Measurements from ENCODE around the gene RFTN2. TPM values are rescaled to one million over a fixed set of nuclear protein-coding genes. Genes with fewer than 3 reads are reported as not detected.
"Not testable (repeated sequence)": the region's sequence is repeated elsewhere in the genome, so short reads cannot be mapped to it uniquely, and the experiment has no call there.

Gene RFTN2
- total RNA-seq (2014; rRNA removed; shearing (Covaris generic); ENCODE audit: low replicate concordance), result 0.07 TPM in 2 replicates

- Histone ChIP-seq H3K4me3 (peak within 1 kb of the TSS; percentile 46), H3K27me3 (no peaks in the 10 kb centered on the region), H3K9me3 (no peaks in the 10 kb centered on the region), H3K36me3 (no peaks in the 10 kb centered on the region)
- no peak for DNase-seq
Observed at GRCh38 chr2:197675246-197675645, at the start of gene RFTN2. Gene RFTN2 (minus strand): TSS chr2:197675587. CDS start chr2:197675458, 129 bp downstream.

- Histone ChIP-seq H3K36me3 (peaks cover 3% of the 10 kb centered on the region; the same call in 1 of the 2 replicates), H3K27me3 (no peaks in the 10 kb centered on the region)
- DNase-seq, result no peak
Observed at GRCh38 chr2:197717863-197718262, 42.5 kb upstream of the RFTN2 start.

GRCh38 chr2:197713271-197713670 lies 37.9 kb upstream of the RFTN2 start:
- no peaks in the 10 kb centered on the region for H3K27me3 ChIP-seq
- no peak for DNase-seq
- no peaks in the 10 kb centered on the region for H3K9me3 ChIP-seq
- H3K4me3 ChIP-seq, result no peak overlapping the region
- H3K36me3 ChIP-seq, result peaks cover 21% of the 10 kb centered on the region

More at GRCh38 chr2:197717863-197718262, 42.5 kb upstream of the RFTN2 start:
- no peaks in the 10 kb centered on the region for H3K9me3 ChIP-seq
- no peak overlapping the region for H3K4me3 ChIP-seq

GRCh38 chr2:197711578-197711977 lies 36.2 kb upstream of the RFTN2 start:
- DNase-seq, result no peak
- no peaks in the 10 kb centered on the region for H3K9me3 ChIP-seq
- no peak overlapping the region for H3K4me3 ChIP-seq

GRCh38 chr2:197710424-197711042 lies 35.1 kb upstream of the RFTN2 start:
- Histone ChIP-seq H3K9me3 (no peaks in the 10 kb centered on the region), H3K27me3 (no peaks in the 10 kb centered on the region), H3K36me3 (peaks cover 23% of the 10 kb centered on the region), H3K4me3 (no peak overlapping the region)
- DNase-seq, result no peak

More at GRCh38 chr2:197711578-197711977, 36.2 kb upstream of the RFTN2 start:
- peaks cover 23% of the 10 kb centered on the region for H3K36me3 ChIP-seq
- H3K27me3 ChIP-seq, result no peaks in the 10 kb centered on the region

- H3K36me3 ChIP-seq, result peaks cover 23% of the 10 kb centered on the region
- H3K4me3 ChIP-seq, DNase-seq, H3K27me3 ChIP-seq, H3K9me3 ChIP-seq: not testable (repeated sequence)
Observed at GRCh38 chr2:197709140-197709539, 33.8 kb upstream of the RFTN2 start.

GRCh38 chr2:197708331-197708730 lies 32.9 kb upstream of the RFTN2 start:
- no peak for DNase-seq
- Histone ChIP-seq H3K9me3 (no peaks in the 10 kb centered on the region), H3K4me3 (peak overlapping the region; percentile 94), H3K27me3 (no peaks in the 10 kb centered on the region), H3K36me3 (peaks cover 22% of the 10 kb centered on the region)

- Histone ChIP-seq H3K9me3 (no peaks in the 10 kb centered on the region), H3K27me3 (no peaks in the 10 kb centered on the region), H3K36me3 (peaks cover 20% of the 10 kb centered on the region), H3K4me3 (peak overlapping the region; percentile 94)
- no peak for DNase-seq
Observed at GRCh38 chr2:197707316-197708213, 32.2 kb upstream of the RFTN2 start.

- peaks cover 15% of the 10 kb centered on the region for H3K36me3 ChIP-seq
- peak overlapping the region; percentile 94 for H3K4me3 ChIP-seq
- H3K27me3 ChIP-seq, result no peaks in the 10 kb centered on the region
- no peaks in the 10 kb centered on the region for H3K9me3 ChIP-seq
- DNase-seq, result no peak
Observed at GRCh38 chr2:197706839-197707207, 31.4 kb upstream of the RFTN2 start.

- Histone ChIP-seq H3K36me3 (peaks cover 10% of the 10 kb centered on the region), H3K9me3 (no peaks in the 10 kb centered on the region), H3K27me3 (no peaks in the 10 kb centered on the region), H3K4me3 (peak overlapping the region; percentile 94)
- DNase-seq, result no peak
Observed at GRCh38 chr2:197705912-197706838, 30.8 kb upstream of the RFTN2 start.

GRCh38 chr2:197705121-197705911 lies 29.9 kb upstream of the RFTN2 start, which contains the start of gene MARS2:
Gene MARS2 (plus strand): TSS chr2:197705369. CDS start chr2:197705406, 37 bp downstream.
- no peaks in the 10 kb centered on the region for H3K9me3 ChIP-seq
- DNase-seq, result peak; percentile 91
- no peaks in the 10 kb centered on the region for H3K27me3 ChIP-seq
- peaks cover 8% of the 10 kb centered on the region for H3K36me3 ChIP-seq
- H3K4me3 ChIP-seq, result peak within 1 kb of the TSS; percentile 94

- Histone ChIP-seq H3K4me3 (peak overlapping the region; percentile 94), H3K36me3 (peaks cover 8% of the 10 kb centered on the region), H3K9me3 (no peaks in the 10 kb centered on the region), H3K27me3 (no peaks in the 10 kb centered on the region)
- DNase-seq, result no peak
Observed at GRCh38 chr2:197704434-197705120, 29.2 kb upstream of the RFTN2 start.

- Histone ChIP-seq H3K27me3 (no peaks in the 10 kb centered on the region), H3K9me3 (no peaks in the 10 kb centered on the region), H3K4me3 (no peak overlapping the region), H3K36me3 (no peaks in the 10 kb centered on the region)
- no peak for DNase-seq
Observed at GRCh38 chr2:197700960-197701359, 25.6 kb upstream of the RFTN2 start.

GRCh38 chr2:197699724-197700123 lies 24.3 kb upstream of the RFTN2 start:
- DNase-seq, H3K36me3 ChIP-seq, H3K4me3 ChIP-seq, H3K27me3 ChIP-seq, H3K9me3 ChIP-seq: not testable (repeated sequence)

- not testable (repeated sequence) for H3K36me3 ChIP-seq, H3K9me3 ChIP-seq, H3K27me3 ChIP-seq, H3K4me3 ChIP-seq, DNase-seq
Observed at GRCh38 chr2:197696571-197696970, 21.2 kb upstream of the RFTN2 start.
